ENCODE data around the gene RPS26.

DNA sequence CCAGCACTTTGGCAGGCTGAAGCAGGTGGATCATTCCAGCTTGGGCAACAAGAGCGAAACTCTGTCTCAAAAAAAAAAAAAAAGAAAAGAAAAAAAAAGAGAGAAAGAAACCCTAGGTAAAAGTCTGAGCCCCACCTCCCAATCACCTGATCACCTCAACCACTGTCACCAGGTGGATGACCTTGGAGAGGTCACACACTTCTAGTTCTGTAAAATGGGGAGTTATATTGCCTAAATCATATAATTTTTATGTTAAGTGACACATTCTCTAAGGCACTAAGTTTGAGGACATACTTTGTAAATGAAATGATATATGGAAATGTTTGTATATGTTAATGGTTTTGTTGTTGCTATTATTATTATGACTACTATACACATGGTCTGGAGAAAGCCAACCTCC, 36.7 kb downstream of the RPS26 start:
- TF ChIP-seq, protein P1, sequence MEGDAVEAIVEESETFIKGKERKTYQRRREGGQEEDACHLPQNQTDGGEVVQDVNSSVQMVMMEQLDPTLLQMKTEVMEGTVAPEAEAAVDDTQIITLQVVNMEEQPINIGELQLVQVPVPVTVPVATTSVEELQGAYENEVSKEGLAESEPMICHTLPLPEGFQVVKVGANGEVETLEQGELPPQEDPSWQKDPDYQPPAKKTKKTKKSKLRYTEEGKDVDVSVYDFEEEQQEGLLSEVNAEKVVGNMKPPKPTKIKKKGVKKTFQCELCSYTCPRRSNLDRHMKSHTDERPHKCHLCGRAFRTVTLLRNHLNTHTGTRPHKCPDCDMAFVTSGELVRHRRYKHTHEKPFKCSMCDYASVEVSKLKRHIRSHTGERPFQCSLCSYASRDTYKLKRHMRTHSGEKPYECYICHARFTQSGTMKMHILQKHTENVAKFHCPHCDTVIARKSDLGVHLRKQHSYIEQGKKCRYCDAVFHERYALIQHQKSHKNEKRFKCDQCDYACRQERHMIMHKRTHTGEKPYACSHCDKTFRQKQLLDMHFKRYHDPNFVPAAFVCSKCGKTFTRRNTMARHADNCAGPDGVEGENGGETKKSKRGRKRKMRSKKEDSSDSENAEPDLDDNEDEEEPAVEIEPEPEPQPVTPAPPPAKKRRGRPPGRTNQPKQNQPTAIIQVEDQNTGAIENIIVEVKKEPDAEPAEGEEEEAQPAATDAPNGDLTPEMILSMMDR (IDR thresholded peaks at IDR 0.05): no peak
- no peak for TF ChIP-seq POLR2A (IDR thresholded peaks at IDR 0.05)

Measured in Peyer's patch (tissue), 4 donors.